ENCODE results near the gene POC1A.
A peak's percentile ranks its signal among the peaks of the same experiment; 100 is the strongest.

The POC1A gene

DNA sequence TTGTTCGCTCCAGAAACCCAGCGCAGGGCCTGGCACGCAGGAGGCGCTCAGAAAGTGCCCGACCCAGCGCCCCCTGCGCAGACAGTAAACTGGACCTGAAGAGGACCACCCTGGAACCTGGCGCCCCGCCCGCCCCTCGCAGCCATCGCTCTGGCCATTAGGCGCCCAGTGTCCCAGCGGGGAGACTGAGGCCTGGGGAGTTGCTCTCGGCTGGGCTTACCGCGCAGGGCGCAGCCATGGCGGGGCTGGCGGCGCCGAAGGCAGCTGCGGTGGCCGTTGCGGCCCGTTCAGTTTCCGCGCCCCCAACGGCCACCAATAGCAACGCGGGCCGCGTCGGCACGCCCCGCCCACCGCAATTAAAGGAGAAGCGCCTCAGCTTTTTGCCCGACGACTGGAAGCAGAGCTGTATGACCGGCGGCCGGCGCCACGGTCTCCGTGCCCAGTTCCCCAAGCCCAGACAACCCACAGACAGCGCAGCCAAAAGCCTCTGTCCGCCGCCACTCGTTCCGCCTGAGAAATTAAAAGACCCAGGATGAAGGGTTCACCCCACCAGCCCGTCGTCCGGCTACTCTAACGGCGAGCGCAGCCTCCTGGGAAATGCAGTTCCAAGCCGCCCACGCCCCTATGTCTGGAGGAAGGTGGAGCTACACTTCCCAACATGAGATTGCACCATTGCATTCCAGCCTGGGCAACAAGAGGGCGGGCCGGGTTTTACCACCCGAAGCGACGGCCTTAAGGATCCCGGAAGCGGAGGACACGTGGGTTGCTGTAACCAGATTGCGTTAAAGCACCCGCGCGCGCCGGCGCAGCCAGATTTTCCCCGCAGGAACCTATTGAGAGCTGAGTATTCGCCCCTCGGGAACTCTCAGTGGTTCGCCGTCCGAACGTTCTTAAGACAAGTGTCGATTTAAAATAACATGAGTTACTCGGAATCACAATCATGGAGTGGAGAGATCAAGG, at the start of gene POC1A:
Gene POC1A (minus strand): TSS at position 289 of the 960 bp plus-strand sequence. CDS start 51 bp downstream, at position 238.
- H3K9me3 ChIP-seq (ENCODE audit: severe bottlenecking) = no peaks in the 10 kb centered on the region
- DNase-seq (ENCODE audit: low spot score) (peak; percentile 98), ATAC-seq (ENCODE audit: low read depth) (peak; percentile 93)
- peaks cover 11% of the 10 kb centered on the region for H3K4me1 ChIP-seq (ENCODE audit: insufficient read depth, poor library complexity, severe bottlenecking)
- no peaks in the 10 kb centered on the region for H3K27me3 ChIP-seq (ENCODE audit: insufficient read depth, poor library complexity, severe bottlenecking)
- peak within 1 kb of the TSS; percentile 65 for H3K27ac ChIP-seq (ENCODE audit: poor library complexity, severe bottlenecking)
- H3K4me3 ChIP-seq (ENCODE audit: severe bottlenecking) = peak within 1 kb of the TSS; percentile 53
- TF ChIP-seq, protein P1, sequence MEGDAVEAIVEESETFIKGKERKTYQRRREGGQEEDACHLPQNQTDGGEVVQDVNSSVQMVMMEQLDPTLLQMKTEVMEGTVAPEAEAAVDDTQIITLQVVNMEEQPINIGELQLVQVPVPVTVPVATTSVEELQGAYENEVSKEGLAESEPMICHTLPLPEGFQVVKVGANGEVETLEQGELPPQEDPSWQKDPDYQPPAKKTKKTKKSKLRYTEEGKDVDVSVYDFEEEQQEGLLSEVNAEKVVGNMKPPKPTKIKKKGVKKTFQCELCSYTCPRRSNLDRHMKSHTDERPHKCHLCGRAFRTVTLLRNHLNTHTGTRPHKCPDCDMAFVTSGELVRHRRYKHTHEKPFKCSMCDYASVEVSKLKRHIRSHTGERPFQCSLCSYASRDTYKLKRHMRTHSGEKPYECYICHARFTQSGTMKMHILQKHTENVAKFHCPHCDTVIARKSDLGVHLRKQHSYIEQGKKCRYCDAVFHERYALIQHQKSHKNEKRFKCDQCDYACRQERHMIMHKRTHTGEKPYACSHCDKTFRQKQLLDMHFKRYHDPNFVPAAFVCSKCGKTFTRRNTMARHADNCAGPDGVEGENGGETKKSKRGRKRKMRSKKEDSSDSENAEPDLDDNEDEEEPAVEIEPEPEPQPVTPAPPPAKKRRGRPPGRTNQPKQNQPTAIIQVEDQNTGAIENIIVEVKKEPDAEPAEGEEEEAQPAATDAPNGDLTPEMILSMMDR (IDR thresholded peaks at IDR 0.05; ENCODE audit: poor library complexity, severe bottlenecking) = no peak
- H3K36me3 ChIP-seq (ENCODE audit: low read depth) = peaks cover 7% of the 10 kb centered on the region

DNA sequence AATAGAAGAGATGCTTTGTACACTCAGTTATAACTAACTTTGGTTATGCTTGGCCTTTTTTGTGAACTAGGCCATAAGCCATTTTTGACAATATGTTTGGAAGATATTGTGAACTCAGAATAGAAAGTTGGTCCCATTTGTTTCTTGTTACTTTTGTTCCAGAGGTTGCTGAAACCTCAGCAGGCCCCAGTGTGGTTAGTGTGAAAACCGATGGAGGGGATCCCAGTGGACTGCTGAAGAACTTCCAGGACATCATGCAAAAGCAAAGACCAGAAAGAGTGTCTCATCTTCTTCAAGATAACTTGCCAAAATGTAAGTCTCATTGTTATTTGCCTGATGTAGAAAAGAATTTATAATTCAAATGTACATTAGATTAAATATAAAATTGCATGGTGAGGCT, 49.5 kb upstream of the POC1A start:
- no peak overlapping the region for H3K27ac ChIP-seq (ENCODE audit: poor library complexity, severe bottlenecking)
- no peak overlapping the region for H3K4me3 ChIP-seq (ENCODE audit: severe bottlenecking)
- ATAC-seq (ENCODE audit: low read depth) (no peak), DNase-seq (ENCODE audit: low spot score) (no peak)
- H3K36me3 ChIP-seq (ENCODE audit: low read depth) = peaks cover 93% of the 10 kb centered on the region
- H3K4me1 ChIP-seq (ENCODE audit: insufficient read depth, poor library complexity, severe bottlenecking) = peaks cover 20% of the 10 kb centered on the region
- H3K9me3 ChIP-seq (ENCODE audit: severe bottlenecking) = no peaks in the 10 kb centered on the region
- TF ChIP-seq, protein P1 (IDR thresholded peaks at IDR 0.05; ENCODE audit: poor library complexity, severe bottlenecking) = no peak
- no peaks in the 10 kb centered on the region for H3K27me3 ChIP-seq (ENCODE audit: insufficient read depth, poor library complexity, severe bottlenecking)

DNA sequence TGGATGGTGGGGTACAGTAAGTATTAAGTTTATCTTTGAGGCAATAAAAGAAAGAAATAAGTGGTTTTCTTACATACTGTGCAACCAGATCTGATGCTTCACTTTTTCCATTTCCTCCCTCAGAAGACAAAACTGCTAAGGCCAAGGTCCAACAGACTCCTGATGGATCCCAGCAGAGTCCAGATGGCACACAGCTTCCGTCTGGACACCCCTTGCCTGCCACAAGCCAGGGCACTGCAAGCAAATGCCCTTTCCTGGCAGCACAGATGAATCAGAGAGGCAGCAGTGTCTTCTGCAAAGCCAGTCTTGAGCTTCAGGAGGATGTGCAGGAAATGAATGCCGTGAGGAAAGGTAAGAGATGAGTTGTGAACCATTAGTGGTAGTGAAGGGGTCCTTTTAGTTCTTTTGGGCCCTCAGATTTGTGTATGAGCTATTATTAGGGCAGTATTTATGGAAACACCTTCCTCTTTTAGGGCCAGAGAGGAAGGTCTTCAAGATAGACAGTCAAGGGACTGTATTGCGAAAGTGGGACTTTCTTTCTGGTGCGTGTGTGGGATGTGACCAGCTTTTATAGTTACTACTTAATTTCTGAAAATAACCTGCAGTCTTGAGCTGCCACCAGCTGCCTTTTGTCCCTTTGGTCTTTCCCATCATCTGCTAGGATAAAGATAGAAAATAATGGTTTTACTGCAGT, 48.3 kb upstream of the POC1A start:
- no peak overlapping the region for H3K27ac ChIP-seq (ENCODE audit: poor library complexity, severe bottlenecking)
- ATAC-seq (ENCODE audit: low read depth) (no peak), DNase-seq (ENCODE audit: low spot score) (no peak)
- TF ChIP-seq, protein P1 (IDR thresholded peaks at IDR 0.05; ENCODE audit: poor library complexity, severe bottlenecking) = no peak
- peaks cover 82% of the 10 kb centered on the region for H3K36me3 ChIP-seq (ENCODE audit: low read depth)
- no peak overlapping the region for H3K4me3 ChIP-seq (ENCODE audit: severe bottlenecking)
- peaks cover 21% of the 10 kb centered on the region for H3K4me1 ChIP-seq (ENCODE audit: insufficient read depth, poor library complexity, severe bottlenecking)
- H3K9me3 ChIP-seq (ENCODE audit: severe bottlenecking) = no peaks in the 10 kb centered on the region
- H3K27me3 ChIP-seq (ENCODE audit: insufficient read depth, poor library complexity, severe bottlenecking) = no peaks in the 10 kb centered on the region

DNA sequence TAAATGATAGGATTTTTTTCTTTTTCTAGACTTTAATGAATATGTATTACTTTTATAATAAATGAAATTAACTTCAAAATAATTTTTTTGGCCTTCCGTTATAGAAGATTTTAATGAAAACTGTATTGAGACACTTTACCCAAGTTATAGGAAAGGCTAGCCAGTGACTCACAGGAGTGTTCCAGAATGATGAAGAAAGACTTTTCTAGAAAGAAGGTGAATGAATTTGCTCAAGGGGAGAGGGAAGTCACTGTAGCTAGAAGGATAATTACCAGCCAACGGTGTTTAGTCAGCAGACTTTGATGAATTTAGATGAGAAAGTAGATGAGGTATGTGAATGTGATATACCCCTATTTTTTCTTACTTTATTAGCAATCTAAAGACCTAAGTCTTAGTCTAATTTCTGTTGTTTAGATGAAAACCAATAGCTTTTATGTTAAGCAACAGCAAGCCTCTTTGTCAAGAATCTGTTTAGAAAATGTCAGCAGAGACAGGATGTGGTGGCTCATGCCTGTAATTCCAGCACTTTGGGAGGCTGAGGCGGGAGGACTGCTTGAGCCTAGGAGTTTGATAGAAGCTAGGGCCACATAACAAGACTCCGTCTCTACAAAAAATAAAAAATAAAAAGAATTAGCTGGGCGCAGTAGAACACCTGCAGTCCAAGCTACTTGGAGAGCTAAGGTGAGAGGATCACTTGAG, 46.9 kb upstream of the POC1A start:
- Histone ChIP-seq H3K4me1 (ENCODE audit: insufficient read depth, poor library complexity, severe bottlenecking) (peaks cover 27% of the 10 kb centered on the region), H3K4me3 (ENCODE audit: severe bottlenecking) (no peak overlapping the region), H3K27me3 (ENCODE audit: insufficient read depth, poor library complexity, severe bottlenecking) (no peaks in the 10 kb centered on the region), H3K36me3 (ENCODE audit: low read depth) (peaks cover 71% of the 10 kb centered on the region), H3K9me3 (ENCODE audit: severe bottlenecking) (no peaks in the 10 kb centered on the region), H3K27ac (ENCODE audit: poor library complexity, severe bottlenecking) (no peak overlapping the region)
- TF ChIP-seq, protein P1 (IDR thresholded peaks at IDR 0.05; ENCODE audit: poor library complexity, severe bottlenecking) = no peak
- DNase-seq (ENCODE audit: low spot score) = no peak
- no peak for ATAC-seq (ENCODE audit: low read depth)
